ENCODE results near the gene GLP2R.

The GLP2R gene

GRCh38 chr17:9855036-9855435, 29.3 kb downstream of the GLP2R start:
- no peak for DNase-seq (ENCODE audit: low read depth)

DNA sequence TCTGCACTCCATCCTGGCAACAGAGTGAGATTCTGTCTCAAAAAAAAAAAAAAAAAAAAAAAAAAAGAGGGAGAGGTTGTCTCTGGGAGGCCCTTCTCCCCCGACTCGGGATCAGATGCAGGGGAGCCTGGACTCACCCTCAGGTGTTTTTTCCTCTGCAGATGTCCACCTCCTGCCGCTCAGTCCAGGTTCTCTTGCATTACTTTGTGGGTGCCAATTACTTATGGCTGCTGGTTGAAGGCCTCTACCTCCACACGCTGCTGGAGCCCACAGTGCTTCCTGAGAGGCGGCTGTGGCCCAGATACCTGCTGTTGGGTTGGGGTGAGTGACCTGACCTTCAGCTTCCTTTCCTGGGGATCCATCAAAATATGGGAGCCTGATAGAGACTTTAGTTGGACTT, 34.1 kb downstream of the GLP2R start:
- DNase-seq (ENCODE audit: low read depth), result no peak

DNA sequence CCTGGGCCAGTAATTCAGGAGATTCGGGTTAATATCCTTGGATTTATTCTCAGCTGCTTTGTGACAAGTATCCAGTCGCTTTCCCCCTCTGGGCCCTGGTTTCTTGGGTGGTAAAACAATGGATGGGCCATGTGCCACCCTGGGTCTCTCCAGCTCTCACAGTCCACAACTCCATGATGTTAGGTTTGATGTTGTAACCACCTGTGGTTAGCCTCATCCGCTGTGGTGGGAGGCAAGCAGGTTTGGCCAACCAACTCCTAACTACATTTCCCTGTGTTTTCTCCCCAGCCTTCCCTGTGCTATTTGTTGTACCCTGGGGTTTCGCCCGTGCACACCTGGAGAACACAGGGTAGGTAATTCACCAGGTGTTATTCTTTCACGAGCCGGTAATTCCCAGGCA, 35.1 kb downstream of the GLP2R start:
- DNase-seq (ENCODE audit: low read depth), result no peak

GRCh38 chr17:9862220-9862619, 36.5 kb downstream of the GLP2R start:
- no peak for DNase-seq (ENCODE audit: low read depth)

DNA sequence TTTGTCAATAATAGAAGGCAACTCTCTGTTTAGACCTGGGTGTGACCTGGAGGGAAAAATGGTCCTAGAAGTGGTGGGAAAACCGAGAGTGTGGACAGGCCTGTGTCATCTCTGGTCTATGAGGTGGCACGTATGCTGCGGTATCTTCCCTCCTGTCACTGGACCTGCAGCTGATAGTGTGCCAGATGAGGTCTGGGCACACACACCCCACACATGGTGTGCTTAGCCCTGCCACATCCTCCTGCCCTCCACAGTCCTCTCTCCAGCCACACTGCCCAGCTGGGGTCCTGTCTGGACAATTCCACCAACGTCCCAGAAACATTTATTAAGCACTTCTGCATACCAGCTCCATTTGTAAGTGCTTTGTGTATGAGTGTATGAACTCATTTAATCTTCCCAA, 37.2 kb downstream of the GLP2R start:
- no peak for DNase-seq (ENCODE audit: low read depth)

GRCh38 chr17:9865586-9865985, 39.9 kb downstream of the GLP2R start:
- DNase-seq (ENCODE audit: low read depth), result no peak

GRCh38 chr17:9868552-9868951, 42.8 kb downstream of the GLP2R start:
- no peak for DNase-seq (ENCODE audit: low read depth)

DNA sequence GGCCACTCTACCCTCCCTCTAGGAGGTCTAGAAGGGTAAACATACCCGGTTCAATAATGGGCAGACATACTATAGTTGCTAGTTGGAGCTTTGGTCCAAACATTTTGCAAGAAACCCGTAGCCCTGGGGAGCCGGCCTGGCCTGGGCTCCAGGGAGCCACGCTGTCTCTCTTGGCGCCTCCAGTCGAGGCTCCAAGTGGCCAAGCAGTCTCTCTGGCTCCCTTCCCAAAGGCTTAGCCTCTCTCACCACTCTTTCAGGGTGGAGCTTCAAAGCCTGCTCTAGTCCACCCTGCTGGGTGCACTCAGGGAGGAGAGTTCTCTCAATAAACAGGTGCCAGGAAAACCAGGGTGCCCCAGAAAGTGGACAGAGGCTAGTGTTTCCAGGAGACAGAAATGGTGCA, 47.1 kb downstream of the GLP2R start:
- no peak for DNase-seq (ENCODE audit: low read depth)

GRCh38 chr17:9874722-9875121, 49.0 kb downstream of the GLP2R start:
- DNase-seq (ENCODE audit: low read depth), result no peak

GRCh38 chr17:9875441-9875840, 49.7 kb downstream of the GLP2R start:
- no peak for DNase-seq (ENCODE audit: low read depth)

DNA sequence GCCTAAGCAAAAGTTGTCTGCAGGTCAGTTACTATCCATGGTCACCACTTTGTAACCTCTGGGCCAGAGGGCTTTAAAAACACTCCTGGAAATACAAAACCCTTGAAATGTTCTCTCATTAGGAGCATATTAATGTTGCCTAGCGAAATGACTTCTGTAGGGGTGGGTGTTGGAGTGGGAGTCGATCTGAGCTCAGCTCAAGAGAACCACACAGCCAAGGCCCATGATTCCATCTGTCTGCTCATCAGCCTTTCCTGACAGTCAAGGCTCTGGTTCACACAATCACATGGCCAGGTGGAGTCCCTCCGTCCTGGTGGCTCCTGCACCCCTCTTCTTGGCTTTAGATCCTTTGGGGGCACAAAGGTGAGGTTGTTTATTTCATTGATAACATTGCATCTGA, 52.6 kb downstream of the GLP2R start:
- DNase-seq (ENCODE audit: low read depth), result no peak

DNA sequence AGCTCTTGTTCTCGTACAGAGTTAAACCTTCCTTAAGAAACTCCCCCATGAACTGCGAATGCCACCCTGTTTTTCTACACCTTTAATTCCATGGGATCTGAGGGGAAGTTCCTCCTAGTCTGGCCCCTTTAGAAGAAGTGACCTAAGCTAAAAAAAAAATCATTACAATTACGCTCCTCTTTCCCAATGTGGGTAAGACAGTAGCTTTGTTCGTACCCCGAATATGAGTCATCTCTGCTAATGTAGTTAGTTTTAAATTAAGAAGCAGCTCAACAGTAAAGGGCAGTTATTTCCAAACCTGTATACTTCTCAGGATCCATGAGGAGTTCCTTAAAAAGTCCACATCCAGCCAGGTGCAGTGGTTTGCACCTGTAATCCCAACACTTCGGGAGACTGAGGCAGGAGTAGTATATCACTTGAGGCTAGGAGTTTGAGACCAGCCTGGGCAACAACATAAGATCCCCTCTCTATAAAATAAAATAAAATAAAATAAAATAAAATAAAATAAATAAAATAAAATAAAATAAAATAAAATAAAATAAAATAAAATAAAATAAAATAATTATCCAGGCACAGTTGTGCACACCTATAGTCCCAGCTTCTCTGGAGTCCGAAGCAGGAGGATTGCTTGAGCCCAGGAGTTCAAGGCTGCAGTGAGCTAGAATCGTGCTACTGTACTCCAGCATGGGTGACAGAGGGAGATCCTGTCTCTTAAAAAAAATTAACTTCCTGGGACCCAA, 53.2 kb downstream of the GLP2R start:
- DNase-seq (ENCODE audit: low read depth), result no peak

GRCh38 chr17:9880582-9880999, 54.9 kb downstream of the GLP2R start:
- no peak for DNase-seq (ENCODE audit: low read depth)

GRCh38 chr17:9883451-9883850, 57.7 kb downstream of the GLP2R start:
- DNase-seq (ENCODE audit: low read depth), result no peak

GRCh38 chr17:9886141-9886930, 60.6 kb downstream of the GLP2R start:
- no peak for DNase-seq (ENCODE audit: low read depth)

DNA sequence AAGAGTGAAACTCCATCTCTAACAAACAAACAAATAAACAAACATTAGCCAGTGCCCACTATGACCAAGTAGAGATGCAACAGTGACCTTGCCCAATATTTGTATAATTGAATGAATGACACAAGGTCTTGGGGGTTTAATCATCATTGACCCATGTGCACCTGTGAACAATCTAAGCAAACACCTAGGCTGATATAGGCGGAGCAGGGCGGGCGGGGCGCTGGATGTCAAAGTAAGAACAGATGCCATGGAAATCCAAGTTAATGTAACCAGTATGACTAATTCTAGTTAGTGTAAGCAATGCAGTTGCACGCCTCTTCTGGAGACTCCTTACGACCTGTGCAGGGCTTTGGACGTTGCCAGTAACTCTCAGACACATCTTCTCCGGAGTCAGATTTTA, 61.8 kb downstream of the GLP2R start:
- DNase-seq (ENCODE audit: low read depth), result no peak

DNA sequence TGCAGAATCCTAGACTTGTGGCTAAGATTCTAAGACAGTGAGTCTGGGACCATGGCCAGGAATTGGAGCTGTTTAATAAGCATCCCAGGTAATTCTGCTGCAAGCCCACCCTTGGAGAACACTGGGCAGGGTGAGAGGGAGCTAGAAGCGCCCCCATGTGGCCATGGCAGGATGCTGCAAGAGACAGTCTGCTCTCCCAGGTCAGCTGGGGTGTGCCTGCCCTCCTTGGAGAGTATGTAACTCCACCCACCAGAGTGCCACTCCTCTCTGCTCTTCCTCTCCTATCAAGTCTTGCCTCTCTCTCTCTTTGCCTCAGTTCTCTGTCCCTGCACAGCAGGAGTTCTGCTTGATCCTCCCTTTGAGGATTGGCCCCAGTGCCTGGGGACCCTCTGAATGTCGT, 64.4 kb downstream of the GLP2R start:
- DNase-seq (ENCODE audit: low read depth), result no peak

DNA sequence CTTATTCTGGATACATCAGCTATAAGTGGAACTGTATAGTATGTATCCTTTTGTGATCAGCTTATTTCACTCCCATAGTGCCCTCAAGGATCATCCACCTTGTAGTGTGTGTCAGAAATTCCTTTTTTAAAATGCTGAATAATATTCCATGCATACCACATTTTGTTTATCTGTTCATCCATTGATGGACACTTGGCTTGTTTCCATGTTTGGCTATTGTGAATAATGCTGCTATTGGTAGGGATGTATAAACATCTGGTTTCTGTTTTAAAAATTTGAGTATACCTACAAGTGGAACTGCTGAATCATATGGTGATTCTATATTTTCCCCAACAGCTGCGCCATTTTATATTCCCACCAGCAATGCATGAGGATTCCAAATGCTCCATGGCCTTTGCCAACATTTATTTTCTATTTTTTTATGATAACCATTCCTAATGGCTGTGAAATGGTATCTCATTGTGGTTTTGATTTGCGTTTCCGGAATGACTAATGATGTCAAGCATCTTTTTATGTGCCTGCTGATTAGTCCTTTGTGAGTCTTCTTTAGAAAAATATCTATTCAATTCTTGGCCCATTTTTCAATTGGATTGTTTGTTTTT, 67.8 kb downstream of the GLP2R start:
- no peak for DNase-seq (ENCODE audit: low read depth)

- no peak for DNase-seq (ENCODE audit: low read depth)
Measured at GRCh38 chr17:9894231-9894630, 68.5 kb downstream of the GLP2R start.

- DNase-seq (ENCODE audit: low read depth), result no peak
Measured at GRCh38 chr17:9895923-9896322, 70.2 kb downstream of the GLP2R start.

GRCh38 chr17:9897372-9897968, 71.7 kb downstream of the GLP2R start:
- DNase-seq (ENCODE audit: low read depth), result no peak

DNA sequence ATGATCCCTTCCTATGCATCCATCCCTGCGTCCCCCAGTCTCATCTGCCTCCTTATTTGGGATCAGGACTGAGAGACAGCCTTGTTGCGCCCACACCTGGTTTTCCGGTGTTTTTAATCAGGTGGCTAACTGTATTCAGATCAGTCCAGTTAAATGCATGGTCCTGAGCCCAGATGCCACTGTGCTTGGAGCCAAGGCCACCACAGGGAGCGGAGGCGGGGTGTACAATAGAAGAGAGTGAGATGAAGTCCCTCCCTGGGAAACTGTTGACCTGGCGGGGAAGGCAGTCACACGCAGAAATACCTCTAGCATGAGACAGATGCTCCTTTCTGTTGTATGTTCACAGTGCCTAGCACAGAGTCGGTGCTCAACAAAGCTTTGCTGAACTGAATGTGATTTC, 73.1 kb downstream of the GLP2R start:
- DNase-seq (ENCODE audit: low read depth), result no peak

Data from activated T-cell treated with anti-CD3 and anti-CD28 coated beads for 24 hours (primary cell).